ENCODE data around the gene ATP8B2.

DNA sequence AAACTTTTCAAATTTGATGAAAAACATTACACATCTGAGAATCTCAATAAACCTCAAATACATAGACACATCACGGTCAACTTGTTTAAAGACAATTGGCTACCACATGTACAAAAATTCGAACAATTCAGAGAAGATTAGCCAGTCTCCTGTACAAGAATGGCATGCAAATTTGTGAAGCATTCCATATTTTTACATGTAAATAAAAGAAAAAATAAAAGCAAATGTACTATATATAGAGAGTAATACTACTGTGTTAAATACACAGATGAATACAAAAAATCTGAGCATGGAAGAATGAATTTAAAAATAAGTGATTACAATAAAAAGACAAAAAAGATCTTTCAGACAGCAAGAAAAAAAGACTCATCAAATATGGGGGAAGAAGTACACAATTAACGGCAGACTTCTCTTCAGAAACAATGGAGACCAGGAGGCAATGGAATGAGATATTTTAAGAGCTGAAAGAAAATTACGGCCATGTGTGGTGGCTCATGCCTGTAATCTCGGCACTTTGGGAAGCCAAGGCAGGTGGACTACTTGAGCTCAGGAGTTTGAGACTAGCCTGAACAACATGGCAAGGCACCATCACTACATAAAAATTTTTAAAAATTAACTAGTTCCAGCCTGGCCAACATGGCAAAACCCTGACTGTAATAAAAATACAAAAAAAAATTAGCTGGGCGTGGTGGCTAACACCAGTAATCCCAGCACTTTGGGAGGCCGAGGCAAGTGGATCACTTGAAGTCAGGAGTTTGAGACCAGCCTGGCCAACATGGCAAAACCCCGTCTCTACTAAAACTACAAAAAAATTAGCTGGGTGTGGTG, 29.7 kb upstream of the ATP8B2 start:
- TF ChIP-seq CTCF (IDR thresholded peaks at IDR 0.05) (no peak), POLR2A (IDR thresholded peaks at IDR 0.05) (no peak), POLR2AphosphoS5 (IDR thresholded peaks at IDR 0.05) (no peak), EP300 (IDR thresholded peaks at IDR 0.05) (no peak)

All from suprapubic skin (tissue), 4 donors.